ENCODE data around the gene DOK4.

DNA sequence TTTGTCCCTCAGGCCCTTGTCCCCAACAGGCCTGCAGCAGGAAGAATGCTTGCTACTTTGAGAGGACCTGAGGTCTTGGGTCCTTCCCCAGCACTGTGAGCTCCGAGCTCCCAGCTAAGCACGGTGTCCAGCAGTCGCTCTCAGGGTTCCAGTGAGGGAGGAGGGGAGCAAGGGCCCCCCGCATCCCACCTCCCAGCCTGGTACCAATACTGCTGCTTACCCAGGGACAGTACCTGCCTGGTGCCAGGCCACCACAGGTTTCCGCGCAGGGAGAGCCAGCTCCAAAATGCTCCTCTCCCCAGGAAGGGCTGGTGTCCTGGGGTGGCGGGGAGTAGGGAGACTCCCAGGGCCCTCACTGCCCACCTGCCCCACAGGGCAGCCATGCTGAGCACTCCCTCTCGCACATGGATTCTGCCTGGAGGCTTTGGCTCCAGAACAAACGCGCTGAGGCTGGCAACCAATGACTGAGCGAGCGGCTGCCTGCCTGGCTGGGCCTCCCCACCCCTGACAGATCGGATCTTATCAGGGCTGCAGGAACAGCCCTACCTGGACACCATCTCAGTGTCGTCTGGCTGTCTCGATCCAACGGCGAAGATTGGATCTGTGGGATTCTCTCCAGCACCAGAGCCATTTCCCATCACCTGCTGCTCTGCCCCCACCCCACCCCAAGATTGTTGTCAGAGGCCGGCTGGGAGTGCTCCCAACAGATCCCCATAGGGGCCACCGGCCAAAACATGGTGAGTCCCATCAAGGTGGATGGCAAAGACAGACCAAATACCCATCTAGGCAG lies 2.4 kb downstream of the DOK4 start:
- TF ChIP-seq, protein P1, sequence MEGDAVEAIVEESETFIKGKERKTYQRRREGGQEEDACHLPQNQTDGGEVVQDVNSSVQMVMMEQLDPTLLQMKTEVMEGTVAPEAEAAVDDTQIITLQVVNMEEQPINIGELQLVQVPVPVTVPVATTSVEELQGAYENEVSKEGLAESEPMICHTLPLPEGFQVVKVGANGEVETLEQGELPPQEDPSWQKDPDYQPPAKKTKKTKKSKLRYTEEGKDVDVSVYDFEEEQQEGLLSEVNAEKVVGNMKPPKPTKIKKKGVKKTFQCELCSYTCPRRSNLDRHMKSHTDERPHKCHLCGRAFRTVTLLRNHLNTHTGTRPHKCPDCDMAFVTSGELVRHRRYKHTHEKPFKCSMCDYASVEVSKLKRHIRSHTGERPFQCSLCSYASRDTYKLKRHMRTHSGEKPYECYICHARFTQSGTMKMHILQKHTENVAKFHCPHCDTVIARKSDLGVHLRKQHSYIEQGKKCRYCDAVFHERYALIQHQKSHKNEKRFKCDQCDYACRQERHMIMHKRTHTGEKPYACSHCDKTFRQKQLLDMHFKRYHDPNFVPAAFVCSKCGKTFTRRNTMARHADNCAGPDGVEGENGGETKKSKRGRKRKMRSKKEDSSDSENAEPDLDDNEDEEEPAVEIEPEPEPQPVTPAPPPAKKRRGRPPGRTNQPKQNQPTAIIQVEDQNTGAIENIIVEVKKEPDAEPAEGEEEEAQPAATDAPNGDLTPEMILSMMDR (IDR thresholded peaks at IDR 0.05; ENCODE audit: insufficient read depth, low read depth, low read length), result no peak
- TF ChIP-seq EZH2 (IDR thresholded peaks at IDR 0.05; ENCODE audit: insufficient read depth, low read length), result no peak
